ENCODE measurements around the gene ADAMTS17.
A peak's percentile ranks its signal among the peaks of the same experiment; 100 is the strongest.

ADAMTS17 gene

DNA sequence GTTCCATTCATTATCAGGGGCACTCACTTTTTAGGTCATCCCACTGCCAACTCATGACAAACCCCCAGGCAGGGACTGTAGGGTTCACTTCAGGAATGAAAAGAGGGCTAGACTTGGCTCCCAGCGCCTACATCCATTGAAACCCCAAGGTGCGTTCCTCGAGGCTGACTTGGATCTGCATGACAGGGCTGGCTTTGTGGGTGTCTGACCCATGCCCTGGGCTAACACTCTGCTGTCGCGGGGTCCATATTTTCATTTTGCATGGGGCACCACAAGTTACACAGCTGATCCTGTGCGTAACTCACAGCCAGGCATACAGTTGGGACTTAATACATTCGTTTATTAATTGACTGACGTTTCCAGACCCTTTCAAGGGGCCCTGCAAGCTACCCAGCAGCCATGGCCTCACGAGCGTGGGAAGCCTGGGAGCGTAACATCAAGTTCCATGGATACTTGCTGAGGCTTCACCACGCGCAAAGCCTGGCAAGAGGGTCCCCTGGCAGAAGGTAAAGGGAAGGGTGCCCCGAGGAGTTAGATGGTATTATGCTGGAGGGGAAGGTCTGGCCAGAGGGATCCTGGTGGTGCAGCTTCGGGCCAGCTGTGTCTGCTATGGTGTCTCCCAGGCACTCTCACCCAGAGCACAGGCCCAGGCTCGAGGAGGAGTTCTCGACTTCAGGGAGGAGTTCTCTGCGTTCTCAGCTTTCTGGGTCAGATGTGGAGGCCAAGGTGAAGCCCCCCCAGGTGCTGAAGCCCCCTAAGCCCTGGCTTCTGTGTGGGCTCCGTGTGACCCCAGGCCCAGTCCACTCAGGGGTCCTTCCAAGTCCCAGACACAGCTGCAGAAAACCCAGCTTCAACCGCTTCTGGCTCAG, 85.4 kb downstream of the ADAMTS17 start:
- Histone ChIP-seq H3K4me3 (ENCODE audit: low read depth in 1 of 2, low read length in 2 of 2) (no peak overlapping the region), H3K27me3 (ENCODE audit: insufficient read depth, low read length, poor library complexity) (no peaks in the 10 kb centered on the region), H3K27ac (ENCODE audit: low read length) (peak overlapping the region; percentile 16; the same call in 1 of the 2 replicates), H3K36me3 (ENCODE audit: insufficient read depth, low read length) (peaks cover 97% of the 10 kb centered on the region), H3K4me1 (ENCODE audit: insufficient read depth, low read length) (no peaks in the 10 kb centered on the region), H3K9ac (ENCODE audit: low read depth, low read length) (no peak overlapping the region), H3K4me2 (ENCODE audit: insufficient read depth, low read length) (no peak overlapping the region), H3K79me2 (ENCODE audit: insufficient read depth, low read length) (peaks cover 15% of the 10 kb centered on the region; the same call in 1 of the 2 replicates), H2AFZ (ENCODE audit: low read depth, low read length) (no peak overlapping the region), H3K9me3 (ENCODE audit: insufficient read depth, low read length, severe bottlenecking) (no peaks in the 10 kb centered on the region), H4K20me1 (ENCODE audit: insufficient read depth, low read length) (no peaks in the 10 kb centered on the region)
- ATAC-seq (ENCODE audit: insufficient read depth, low read depth) (no peak), DNase-seq (no peak)
- TF ChIP-seq, protein P1, sequence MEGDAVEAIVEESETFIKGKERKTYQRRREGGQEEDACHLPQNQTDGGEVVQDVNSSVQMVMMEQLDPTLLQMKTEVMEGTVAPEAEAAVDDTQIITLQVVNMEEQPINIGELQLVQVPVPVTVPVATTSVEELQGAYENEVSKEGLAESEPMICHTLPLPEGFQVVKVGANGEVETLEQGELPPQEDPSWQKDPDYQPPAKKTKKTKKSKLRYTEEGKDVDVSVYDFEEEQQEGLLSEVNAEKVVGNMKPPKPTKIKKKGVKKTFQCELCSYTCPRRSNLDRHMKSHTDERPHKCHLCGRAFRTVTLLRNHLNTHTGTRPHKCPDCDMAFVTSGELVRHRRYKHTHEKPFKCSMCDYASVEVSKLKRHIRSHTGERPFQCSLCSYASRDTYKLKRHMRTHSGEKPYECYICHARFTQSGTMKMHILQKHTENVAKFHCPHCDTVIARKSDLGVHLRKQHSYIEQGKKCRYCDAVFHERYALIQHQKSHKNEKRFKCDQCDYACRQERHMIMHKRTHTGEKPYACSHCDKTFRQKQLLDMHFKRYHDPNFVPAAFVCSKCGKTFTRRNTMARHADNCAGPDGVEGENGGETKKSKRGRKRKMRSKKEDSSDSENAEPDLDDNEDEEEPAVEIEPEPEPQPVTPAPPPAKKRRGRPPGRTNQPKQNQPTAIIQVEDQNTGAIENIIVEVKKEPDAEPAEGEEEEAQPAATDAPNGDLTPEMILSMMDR (IDR thresholded peaks at IDR 0.05; ENCODE audit: borderline replicate concordance, extremely low read depth, low read length, poor library complexity, severe bottlenecking) = no peak
- no peak for TF ChIP-seq EZH2 (IDR thresholded peaks at IDR 0.05; ENCODE audit: borderline replicate concordance, low read depth, low read length, severe bottlenecking)

DNA sequence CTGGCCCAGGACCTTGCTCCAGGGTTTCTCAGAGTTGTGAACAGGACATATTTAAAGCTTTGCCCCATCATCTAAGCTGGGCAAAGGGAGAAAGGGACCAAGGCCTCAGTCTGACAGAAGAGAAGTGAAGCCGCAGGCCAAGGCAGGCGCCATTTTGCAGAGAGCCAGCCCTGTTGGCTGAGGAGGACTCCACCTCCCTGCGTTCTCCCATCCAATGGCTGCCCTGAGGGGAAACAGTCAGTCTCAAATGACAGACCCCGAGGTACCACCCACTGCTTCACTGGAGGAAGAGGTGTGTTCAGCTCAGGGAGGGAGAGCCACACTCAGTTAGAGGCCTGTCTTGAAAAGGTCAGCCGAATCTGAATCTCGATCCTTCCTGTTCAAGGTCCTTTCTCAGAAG, 86.1 kb downstream of the ADAMTS17 start:
- Histone ChIP-seq H2AFZ (ENCODE audit: low read depth, low read length) (no peak overlapping the region), H3K9ac (ENCODE audit: low read depth, low read length) (no peak overlapping the region), H3K4me1 (ENCODE audit: insufficient read depth, low read length) (no peaks in the 10 kb centered on the region), H3K4me2 (ENCODE audit: insufficient read depth, low read length) (no peak overlapping the region), H3K36me3 (ENCODE audit: insufficient read depth, low read length) (peaks cover 94% of the 10 kb centered on the region), H3K4me3 (ENCODE audit: low read depth in 1 of 2, low read length in 2 of 2) (no peak overlapping the region), H3K27me3 (ENCODE audit: insufficient read depth, low read length, poor library complexity) (no peaks in the 10 kb centered on the region), H4K20me1 (ENCODE audit: insufficient read depth, low read length) (no peaks in the 10 kb centered on the region), H3K79me2 (ENCODE audit: insufficient read depth, low read length) (peaks cover 13% of the 10 kb centered on the region; the same call in 1 of the 2 replicates), H3K9me3 (ENCODE audit: insufficient read depth, low read length, severe bottlenecking) (no peaks in the 10 kb centered on the region), H3K27ac (ENCODE audit: low read length) (peak overlapping the region; percentile 16; the same call in 1 of the 2 replicates)
- no peak for DNase-seq
- TF ChIP-seq EZH2 (IDR thresholded peaks at IDR 0.05; ENCODE audit: borderline replicate concordance, low read depth, low read length, severe bottlenecking) = no peak
- TF ChIP-seq, protein P1 (IDR thresholded peaks at IDR 0.05; ENCODE audit: borderline replicate concordance, extremely low read depth, low read length, poor library complexity, severe bottlenecking) = no peak
- ATAC-seq (ENCODE audit: insufficient read depth, low read depth) = peak; percentile 35; the same call in 2 of the 3 replicates

DNA sequence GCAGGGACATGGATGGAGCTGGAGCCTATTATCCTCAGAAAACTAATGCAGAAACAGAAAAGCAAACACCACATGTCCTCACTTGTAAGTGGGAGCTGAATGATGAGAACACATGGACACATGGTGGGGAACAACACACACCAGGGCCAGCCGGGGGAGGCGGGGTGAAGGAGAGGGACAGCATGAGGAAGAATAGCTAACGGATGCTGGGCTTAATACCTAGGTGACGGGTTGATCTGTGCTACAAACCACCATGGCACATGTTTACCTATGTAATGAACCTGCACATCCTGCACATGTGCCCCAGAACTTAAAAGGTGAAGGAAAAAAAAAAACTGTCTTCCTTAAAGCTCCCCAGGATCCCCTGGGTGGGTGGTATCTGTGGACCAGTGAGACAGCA, 87.1 kb downstream of the ADAMTS17 start:
- DNase-seq (no peak), ATAC-seq (ENCODE audit: insufficient read depth, low read depth) (no peak)
- H3K4me1 ChIP-seq (ENCODE audit: insufficient read depth, low read length) = no peaks in the 10 kb centered on the region
- TF ChIP-seq EZH2 (IDR thresholded peaks at IDR 0.05; ENCODE audit: borderline replicate concordance, low read depth, low read length, severe bottlenecking) = no peak
- TF ChIP-seq, protein P1 (IDR thresholded peaks at IDR 0.05; ENCODE audit: borderline replicate concordance, extremely low read depth, low read length, poor library complexity, severe bottlenecking) = no peak
- no peaks in the 10 kb centered on the region for H3K27me3 ChIP-seq (ENCODE audit: insufficient read depth, low read length, poor library complexity)
- H3K79me2 ChIP-seq (ENCODE audit: insufficient read depth, low read length) = peaks cover 21% of the 10 kb centered on the region; the same call in 1 of the 2 replicates
- no peak overlapping the region for H3K9ac ChIP-seq (ENCODE audit: low read depth, low read length)
- no peaks in the 10 kb centered on the region for H4K20me1 ChIP-seq (ENCODE audit: insufficient read depth, low read length)
- peak overlapping the region; percentile 26; the same call in 1 of the 2 replicates for H3K27ac ChIP-seq (ENCODE audit: low read length)
- H3K9me3 ChIP-seq (ENCODE audit: insufficient read depth, low read length, severe bottlenecking) = no peaks in the 10 kb centered on the region
- H3K4me2 ChIP-seq (ENCODE audit: insufficient read depth, low read length) = no peak overlapping the region
- peaks cover 95% of the 10 kb centered on the region for H3K36me3 ChIP-seq (ENCODE audit: insufficient read depth, low read length)
- no peak overlapping the region for H3K4me3 ChIP-seq (ENCODE audit: low read depth in 1 of 2, low read length in 2 of 2)
- no peak overlapping the region for H2AFZ ChIP-seq (ENCODE audit: low read depth, low read length)
